DND-41 (cell line): ENCODE results near the gene CCDC137.

Source experiments
- CTCF ChIP-seq: IDR thresholded peaks from 2 replicates; pipeline ENCODE4 v1.5.1; 2012; ENCODE audit warnings: borderline replicate concordance, low read length, moderate library complexity, mild to moderate bottlenecking; ENCODE audit not compliant: poor library complexity, severe bottlenecking; ENCODE audit errors: extremely low read depth
- EZH2 ChIP-seq: IDR thresholded peaks from 3 replicates; pipeline ENCODE4 v1.6.1; 2012; ENCODE audit warnings: borderline replicate concordance, low read depth, mild to moderate bottlenecking, moderate library complexity, low read length, inconsistent platforms; ENCODE audit not compliant: severe bottlenecking

DNA sequence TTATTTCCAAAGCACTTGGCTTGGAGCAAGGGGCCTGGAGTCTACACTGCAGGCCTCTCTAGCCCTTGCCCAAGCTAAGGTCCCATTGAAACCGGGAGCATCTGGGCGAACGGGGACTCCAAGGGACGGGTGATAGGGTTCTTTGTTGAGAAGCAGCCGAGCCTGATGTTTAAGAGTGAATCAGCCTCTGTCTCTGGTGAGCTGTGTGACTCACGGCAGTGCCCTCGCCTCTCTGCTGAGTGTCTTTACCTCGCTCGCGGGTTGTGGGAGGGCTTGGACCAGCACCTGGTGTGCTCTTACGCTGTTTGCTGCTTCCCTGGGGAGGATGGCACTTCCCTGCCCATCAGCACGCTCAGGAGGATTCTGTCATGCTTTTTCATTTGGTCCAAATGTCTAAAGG, 18.6 kb downstream of the CCDC137 start:
- TF ChIP-seq CTCF (no peak), EZH2 (no peak)
